DOHH2 (cell line): ENCODE results near the gene LRP2BP.
"Not testable (repeated sequence)": the region's sequence is repeated elsewhere in the genome, so short reads cannot be mapped to it uniquely, and the experiment has no call there.

Experiments
- H3F3A ChIP-seq: fragments of 200-600 bp; sonication (generic), shearing (Covaris generic); 2 replicates; pipeline ENCODE4 v1.6.0; 2016; ENCODE audit warnings: antibody characterized with exemption, mild to moderate bottlenecking; ENCODE audit not compliant: control insufficient read depth, insufficient read depth
- H3K27ac ChIP-seq: fragments of 200-600 bp; sonication (generic); 2 replicates; pipeline ENCODE4 v1.5.1; 2014; ENCODE audit warnings: low read depth, mild to moderate bottlenecking, low read length, moderate library complexity
- H3K27me3 ChIP-seq: fragments of 200-600 bp; sonication (generic); 2 replicates; pipeline ENCODE4 v1.6.1; 2014; ENCODE audit warnings: mild to moderate bottlenecking, low read length, mixed read lengths; ENCODE audit not compliant: control insufficient read depth
- H3K36me3 ChIP-seq: fragments of 200-600 bp; sonication (generic); 2 replicates; pipeline ENCODE4 v1.6.1; 2014; ENCODE audit warnings: mild to moderate bottlenecking, low read length, moderate library complexity, mixed read lengths; ENCODE audit not compliant: control insufficient read depth
- H3K4me1 ChIP-seq: fragments of 200-600 bp; sonication (generic); 2 replicates; pipeline ENCODE4 v1.6.1; 2014; ENCODE audit warnings: mild to moderate bottlenecking, low read length, mixed read lengths; ENCODE audit not compliant: control insufficient read depth
- H3K4me2 ChIP-seq: fragments of 200-600 bp; sonication (generic); 2 replicates; pipeline ENCODE4 v1.6.0; 2014; ENCODE audit warnings: mild to moderate bottlenecking, low read length, moderate library complexity
- H3K4me3 ChIP-seq: fragments of 200-600 bp; sonication (generic); 2 replicates; pipeline ENCODE4 v1.5.1; 2014; ENCODE audit warnings: mild to moderate bottlenecking, low read length, mixed read lengths
- H3K79me2 ChIP-seq: fragments of 200-600 bp; sonication (generic); 2 replicates; pipeline ENCODE4 v1.6.1; 2014; ENCODE audit warnings: mild to moderate bottlenecking, low read length, mixed read lengths; ENCODE audit not compliant: control insufficient read depth
- H3K9me2 ChIP-seq: fragments of 200-600 bp; sonication (generic); replicated peaks from 2 replicates; pipeline ENCODE4 v1.6.1; 2014; ENCODE audit warnings: mild to moderate bottlenecking, low read length, mixed read lengths; ENCODE audit not compliant: control insufficient read depth
- H3K9me3 ChIP-seq: fragments of 200-600 bp; sonication (generic); 2 replicates; pipeline ENCODE4 v1.6.1; 2014; ENCODE audit warnings: antibody characterized with exemption, low read length, mixed read lengths; ENCODE audit not compliant: control insufficient read depth, insufficient read depth
- H4K20me1 ChIP-seq: fragments of 200-600 bp; sonication (generic); 2 replicates; pipeline ENCODE4 v1.6.0; 2014; ENCODE audit warnings: low read depth, mild to moderate bottlenecking, antibody characterized with exemption, low read length, moderate library complexity; ENCODE audit not compliant: control insufficient read depth, insufficient read depth
- EZH2phosphoT487 ChIP-seq: fragments of 200-600 bp; sonication (generic); IDR thresholded peaks from 2 replicates; pipeline ENCODE4 v1.6.1; 2017; ENCODE audit warnings: borderline replicate concordance, mild to moderate bottlenecking, antibody characterized with exemption, low read length, moderate library complexity, mixed read lengths
- TF ChIP-seq, protein P1 (sequence below): fragments of 200-600 bp; sonication (generic); IDR thresholded peaks from one replicate; pipeline ENCODE4 v1.5.1; 2014; ENCODE audit warnings: antibody characterized with exemption, mild to moderate bottlenecking, low read depth, low read length; ENCODE audit not compliant: poor library complexity, severe bottlenecking

Gene LRP2BP

GRCh38 chr4:185335579-185335978, 60.1 kb downstream of the LRP2BP start:
- H3K4me3 ChIP-seq = no peak overlapping the region
- no peaks in the 10 kb centered on the region for H4K20me1 ChIP-seq
- no peaks in the 10 kb centered on the region for H3K27me3 ChIP-seq
- no peak overlapping the region for H3K4me2 ChIP-seq
- H3K79me2 ChIP-seq = peaks cover 9% of the 10 kb centered on the region; the same call in 1 of the 2 replicates
- H3F3A ChIP-seq = no peaks in the 10 kb centered on the region; the same call in 1 of the 2 replicates
- H3K27ac ChIP-seq = no peak overlapping the region
- no peaks in the 10 kb centered on the region for H3K9me2 ChIP-seq
- H3K36me3 ChIP-seq = peaks cover 68% of the 10 kb centered on the region
- no peak for TF ChIP-seq EZH2phosphoT487
- TF ChIP-seq, protein P1, sequence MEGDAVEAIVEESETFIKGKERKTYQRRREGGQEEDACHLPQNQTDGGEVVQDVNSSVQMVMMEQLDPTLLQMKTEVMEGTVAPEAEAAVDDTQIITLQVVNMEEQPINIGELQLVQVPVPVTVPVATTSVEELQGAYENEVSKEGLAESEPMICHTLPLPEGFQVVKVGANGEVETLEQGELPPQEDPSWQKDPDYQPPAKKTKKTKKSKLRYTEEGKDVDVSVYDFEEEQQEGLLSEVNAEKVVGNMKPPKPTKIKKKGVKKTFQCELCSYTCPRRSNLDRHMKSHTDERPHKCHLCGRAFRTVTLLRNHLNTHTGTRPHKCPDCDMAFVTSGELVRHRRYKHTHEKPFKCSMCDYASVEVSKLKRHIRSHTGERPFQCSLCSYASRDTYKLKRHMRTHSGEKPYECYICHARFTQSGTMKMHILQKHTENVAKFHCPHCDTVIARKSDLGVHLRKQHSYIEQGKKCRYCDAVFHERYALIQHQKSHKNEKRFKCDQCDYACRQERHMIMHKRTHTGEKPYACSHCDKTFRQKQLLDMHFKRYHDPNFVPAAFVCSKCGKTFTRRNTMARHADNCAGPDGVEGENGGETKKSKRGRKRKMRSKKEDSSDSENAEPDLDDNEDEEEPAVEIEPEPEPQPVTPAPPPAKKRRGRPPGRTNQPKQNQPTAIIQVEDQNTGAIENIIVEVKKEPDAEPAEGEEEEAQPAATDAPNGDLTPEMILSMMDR = no peak
- H3K9me3 ChIP-seq = peaks cover 3% of the 10 kb centered on the region; the same call in 1 of the 2 replicates
- peaks cover 41% of the 10 kb centered on the region for H3K4me1 ChIP-seq

- Histone ChIP-seq H3F3A (no peaks in the 10 kb centered on the region; the same call in 1 of the 2 replicates), H3K4me2 (no peak overlapping the region), H3K9me3 (peaks cover 3% of the 10 kb centered on the region; the same call in 1 of the 2 replicates), H3K4me3 (no peak overlapping the region), H3K27ac (no peak overlapping the region), H3K27me3 (no peaks in the 10 kb centered on the region), H3K79me2 (peaks cover 9% of the 10 kb centered on the region; the same call in 1 of the 2 replicates), H3K36me3 (peaks cover 61% of the 10 kb centered on the region), H4K20me1 (no peaks in the 10 kb centered on the region), H3K4me1 (peaks cover 28% of the 10 kb centered on the region), H3K9me2 (no peaks in the 10 kb centered on the region)
- TF ChIP-seq, protein P1 = no peak
- TF ChIP-seq EZH2phosphoT487 = no peak
These were observed 61.4 kb downstream of the LRP2BP start for GRCh38 chr4:185334326-185334725.

DNA sequence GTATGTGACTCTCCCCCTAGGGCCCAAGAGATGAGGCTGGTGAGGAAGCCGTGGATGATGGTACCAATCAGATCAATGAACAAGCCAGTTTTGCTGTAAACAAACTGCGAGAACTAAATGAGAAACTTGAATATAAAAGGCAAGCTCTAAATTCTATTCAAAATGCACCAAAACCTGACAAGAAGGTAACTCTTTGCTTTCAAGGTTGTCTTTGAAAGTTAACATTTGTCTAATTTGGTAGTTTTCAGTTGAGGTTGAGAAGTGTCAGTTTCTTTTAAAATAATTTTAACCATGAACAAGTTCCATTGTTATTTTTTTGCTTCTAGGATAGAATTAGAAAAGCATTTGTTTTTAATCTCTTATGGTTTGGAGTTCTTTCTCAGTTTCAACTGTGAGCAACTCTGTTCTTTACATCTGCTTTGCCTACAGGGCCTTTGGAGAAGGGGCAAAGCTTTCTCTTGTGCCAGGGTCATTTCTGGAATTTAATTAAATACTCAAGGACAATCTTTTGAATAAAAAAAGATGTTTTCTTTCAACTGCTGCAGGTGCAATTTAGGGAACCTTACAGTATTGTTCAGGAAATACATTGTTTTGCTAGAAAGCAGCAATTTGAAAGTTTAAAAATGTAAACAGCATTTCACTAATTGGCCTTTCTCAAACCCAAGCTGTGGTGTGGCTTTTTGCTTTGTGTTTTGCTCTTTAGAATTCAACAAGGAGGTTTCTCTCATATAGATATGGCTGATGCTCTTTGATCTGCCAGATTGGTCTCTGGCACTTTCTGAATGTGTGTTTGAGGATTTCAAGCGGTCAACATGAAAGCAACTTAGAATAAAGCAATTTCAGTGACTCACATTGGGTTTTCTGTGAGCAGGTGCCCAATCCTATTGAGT, 62.9 kb downstream of the LRP2BP start:
- Histone ChIP-seq H3K9me3 (peaks cover 2% of the 10 kb centered on the region; the same call in 1 of the 2 replicates), H3K27ac (no peak overlapping the region), H3K4me1 (peaks cover 22% of the 10 kb centered on the region), H3K36me3 (peaks cover 47% of the 10 kb centered on the region), H4K20me1 (no peaks in the 10 kb centered on the region), H3K4me2 (no peak overlapping the region), H3K79me2 (peaks cover 6% of the 10 kb centered on the region; the same call in 1 of the 2 replicates), H3K9me2 (no peaks in the 10 kb centered on the region), H3K27me3 (no peaks in the 10 kb centered on the region), H3F3A (no peaks in the 10 kb centered on the region; the same call in 1 of the 2 replicates), H3K4me3 (no peak overlapping the region)
- TF ChIP-seq, protein P1 = no peak
- TF ChIP-seq EZH2phosphoT487 = no peak

GRCh38 chr4:185329879-185330510, 65.7 kb downstream of the LRP2BP start:
- H3K27me3 ChIP-seq, H3K9me3 ChIP-seq, H3K27ac ChIP-seq, H3K4me2 ChIP-seq, H4K20me1 ChIP-seq, H3K4me3 ChIP-seq, H3F3A ChIP-seq, H3K79me2 ChIP-seq, H3K9me2 ChIP-seq, H3K4me1 ChIP-seq: not testable (repeated sequence)
- H3K36me3 ChIP-seq = peaks cover 35% of the 10 kb centered on the region
